ENCODE data around the gene ZNHIT2. TPM values are rescaled to one million over a fixed set of nuclear protein-coding genes. Genes with fewer than 3 reads are reported as not detected.

Gene ZNHIT2
- polyA plus RNA-seq, 1 experiment: 4.6 TPM

DNA sequence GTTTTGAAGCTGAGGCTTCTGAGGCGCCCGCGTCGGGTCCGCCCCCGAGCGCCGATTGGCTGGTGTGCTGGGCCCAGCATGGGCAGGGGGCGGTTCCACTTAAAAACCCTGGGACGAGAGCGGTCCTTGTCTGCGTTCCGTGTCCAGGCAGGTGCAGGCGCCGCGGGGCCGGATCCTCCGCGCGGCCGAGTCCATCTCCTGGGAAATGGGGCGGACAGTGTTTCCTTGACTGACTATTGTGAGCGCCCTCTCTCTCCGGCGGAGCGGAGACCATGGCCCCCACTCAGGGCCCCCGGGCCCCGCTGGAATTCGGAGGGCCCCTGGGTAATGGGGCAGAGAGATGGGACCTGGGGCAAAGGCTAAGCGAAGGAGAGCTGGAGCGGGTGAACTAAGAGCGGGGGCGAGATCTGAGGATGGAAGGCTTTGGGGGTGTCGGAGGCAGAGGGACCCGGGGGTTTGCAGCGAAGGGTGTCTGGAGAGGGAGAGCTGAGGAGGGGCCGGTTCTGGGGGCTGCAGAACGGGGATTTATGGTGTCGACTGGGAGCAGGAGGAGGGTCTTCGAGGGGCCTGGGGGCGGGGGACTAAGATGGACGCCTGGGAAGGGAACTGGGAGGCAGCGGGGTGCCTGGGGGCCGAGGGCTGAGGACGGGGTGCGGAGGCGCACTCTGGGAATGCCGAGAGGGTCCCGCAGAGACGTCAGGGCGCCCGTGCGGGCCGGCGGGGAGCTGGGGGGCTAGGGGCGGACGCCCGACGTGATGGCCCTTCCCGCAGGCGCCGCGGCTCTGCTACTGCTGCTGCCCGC lies 5.6 kb downstream of the ZNHIT2 start, which contains the start of gene TM7SF2:
Gene TM7SF2 (plus strand): TSS at position 129 of the 802 bp plus-strand sequence. CDS start 144 bp downstream, at position 273.
- TF ChIP-seq, protein P1, sequence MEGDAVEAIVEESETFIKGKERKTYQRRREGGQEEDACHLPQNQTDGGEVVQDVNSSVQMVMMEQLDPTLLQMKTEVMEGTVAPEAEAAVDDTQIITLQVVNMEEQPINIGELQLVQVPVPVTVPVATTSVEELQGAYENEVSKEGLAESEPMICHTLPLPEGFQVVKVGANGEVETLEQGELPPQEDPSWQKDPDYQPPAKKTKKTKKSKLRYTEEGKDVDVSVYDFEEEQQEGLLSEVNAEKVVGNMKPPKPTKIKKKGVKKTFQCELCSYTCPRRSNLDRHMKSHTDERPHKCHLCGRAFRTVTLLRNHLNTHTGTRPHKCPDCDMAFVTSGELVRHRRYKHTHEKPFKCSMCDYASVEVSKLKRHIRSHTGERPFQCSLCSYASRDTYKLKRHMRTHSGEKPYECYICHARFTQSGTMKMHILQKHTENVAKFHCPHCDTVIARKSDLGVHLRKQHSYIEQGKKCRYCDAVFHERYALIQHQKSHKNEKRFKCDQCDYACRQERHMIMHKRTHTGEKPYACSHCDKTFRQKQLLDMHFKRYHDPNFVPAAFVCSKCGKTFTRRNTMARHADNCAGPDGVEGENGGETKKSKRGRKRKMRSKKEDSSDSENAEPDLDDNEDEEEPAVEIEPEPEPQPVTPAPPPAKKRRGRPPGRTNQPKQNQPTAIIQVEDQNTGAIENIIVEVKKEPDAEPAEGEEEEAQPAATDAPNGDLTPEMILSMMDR (IDR thresholded peaks at IDR 0.05; ENCODE audit: insufficient read depth, low read depth, low read length): no peak
- DNase-seq (ENCODE audit: low read depth): peak; percentile 49
- ChIA-PET POLR2A (interaction anchor here (0.8 to 1.0 kb wide), 2 partner anchors 10 to 105 kb away, joined by 3 to 4 read pairs; partner anchors contain the start of genes FAU and MRPL49), CTCF (interaction anchor here (0.6 to 7.2 kb wide), 27 partner anchors 8 to 1297 kb away, joined by 3 to 152 read pairs (median 4); partner anchors contain the start of genes ARL2, CAPN1, FAU and MRPL49)
- H3K36me3 ChIP-seq (ENCODE audit: control insufficient read depth, insufficient read depth, low read length): peaks cover 10% of the 10 kb centered on the region; the same call in 1 of the 2 replicates
- H3K4me3 ChIP-seq (ENCODE audit: low read depth, low read length): peak within 1 kb of the TSS; percentile 44
- H3K27me3 ChIP-seq (ENCODE audit: control insufficient read depth, insufficient read depth, low read length): no peaks in the 10 kb centered on the region

DNA sequence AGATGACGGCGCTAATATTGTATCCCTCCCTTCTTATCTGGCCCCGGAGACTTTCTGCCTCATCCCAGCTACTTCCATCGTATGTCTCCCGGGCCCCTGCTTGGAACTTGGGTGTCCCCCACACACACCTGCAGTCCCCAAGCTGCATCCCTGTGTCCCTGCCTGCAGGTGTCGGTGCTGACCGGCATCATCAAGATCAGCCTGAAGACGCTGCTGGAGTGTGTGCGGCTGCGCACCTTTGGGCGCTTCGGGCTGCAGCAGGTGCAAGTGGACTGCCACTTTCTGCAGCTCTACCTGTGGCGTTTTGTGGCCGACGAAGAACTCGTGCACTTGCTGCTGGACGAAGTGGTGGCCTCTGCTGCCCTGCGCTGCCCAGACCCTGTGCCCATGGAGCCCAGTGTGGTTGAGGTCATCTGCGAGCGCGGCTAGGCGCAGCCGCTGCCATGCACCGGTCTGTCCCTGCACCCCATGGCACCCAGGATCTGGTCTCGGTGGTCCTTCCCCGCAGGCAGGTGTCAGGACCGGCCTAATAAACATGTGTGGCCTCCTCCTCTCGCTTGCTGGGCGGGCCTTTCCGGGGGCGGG lies 6.2 kb downstream of the ZNHIT2 start:
- CTCF ChIA-PET: interaction anchor here (0.6 to 7.2 kb wide), 33 partner anchors 7 to 1298 kb away, joined by 3 to 152 read pairs (median 4); partner anchors contain the start of genes ARL2, CAPN1, FAU and MEN1
- TF ChIP-seq, protein P1 (IDR thresholded peaks at IDR 0.05; ENCODE audit: insufficient read depth, low read depth, low read length): no peak
- DNase-seq (ENCODE audit: low read depth): no peak
- H3K27me3 ChIP-seq (ENCODE audit: control insufficient read depth, insufficient read depth, low read length): no peaks in the 10 kb centered on the region
- H3K36me3 ChIP-seq (ENCODE audit: control insufficient read depth, insufficient read depth, low read length): peaks cover 10% of the 10 kb centered on the region; the same call in 1 of the 2 replicates
- POLR2A ChIA-PET: interaction anchor here (0.8 to 1.0 kb wide), 2 partner anchors 11 to 106 kb away, joined by 3 to 4 read pairs; partner anchors contain the start of genes FAU and MRPL49
- H3K4me3 ChIP-seq (ENCODE audit: low read depth, low read length): no peak overlapping the region

DNA sequence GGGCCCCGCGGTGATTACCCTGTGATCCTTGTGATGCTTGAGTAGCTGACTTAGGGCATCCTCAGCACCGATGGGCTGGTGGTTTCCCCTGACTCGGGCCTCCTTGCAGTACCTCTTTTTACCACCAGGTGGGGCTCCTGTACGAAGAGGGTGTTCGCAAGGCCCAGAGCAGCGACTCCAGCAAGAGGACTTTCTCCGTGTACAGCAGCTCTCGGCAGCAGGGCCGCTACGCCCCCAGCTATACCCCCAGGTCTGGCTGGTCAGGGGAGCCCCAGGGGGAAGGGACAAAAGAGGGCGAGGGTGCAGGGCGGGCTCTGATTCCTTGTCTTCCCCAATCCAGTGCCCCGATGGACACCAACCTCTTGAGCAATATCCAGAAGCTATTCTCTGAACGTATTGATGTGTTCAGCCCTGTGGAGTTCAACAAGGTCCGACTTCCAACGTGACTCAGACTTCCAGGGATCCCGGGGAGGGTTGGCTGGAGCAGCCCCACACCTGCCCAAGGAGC lies 7.1 kb downstream of the ZNHIT2 start:
- POLR2A ChIA-PET: no interaction called here
- CTCF ChIA-PET: interaction anchor here (0.6 to 7.2 kb wide), 28 partner anchors 8 to 934 kb away, joined by 3 to 152 read pairs (median 4); partner anchors contain the start of genes ARL2, BATF2, CAPN1 and EHD1
- no peak for DNase-seq (ENCODE audit: low read depth)
- Histone ChIP-seq H3K36me3 (ENCODE audit: control insufficient read depth, insufficient read depth, low read length) (peaks cover 8% of the 10 kb centered on the region; the same call in 1 of the 2 replicates), H3K4me3 (ENCODE audit: low read depth, low read length) (no peak overlapping the region), H3K27me3 (ENCODE audit: control insufficient read depth, insufficient read depth, low read length) (no peaks in the 10 kb centered on the region)
- TF ChIP-seq, protein P1 (IDR thresholded peaks at IDR 0.05; ENCODE audit: insufficient read depth, low read depth, low read length): peak; percentile 99

- ChIA-PET POLR2A (no interaction called here), CTCF (interaction anchor here (0.6 to 7.2 kb wide), 23 partner anchors 7 to 299 kb away, joined by 3 to 152 read pairs (median 5); partner anchors contain the start of genes ARL2, BATF2, CAPN1 and EHD1)
- Histone ChIP-seq H3K36me3 (ENCODE audit: control insufficient read depth, insufficient read depth, low read length) (peaks cover 7% of the 10 kb centered on the region; the same call in 1 of the 2 replicates), H3K4me3 (ENCODE audit: low read depth, low read length) (no peak overlapping the region), H3K27me3 (ENCODE audit: control insufficient read depth, insufficient read depth, low read length) (no peaks in the 10 kb centered on the region)
- TF ChIP-seq, protein P1 (IDR thresholded peaks at IDR 0.05; ENCODE audit: insufficient read depth, low read depth, low read length): no peak
- no peak for DNase-seq (ENCODE audit: low read depth)
These were observed 8.0 kb downstream of the ZNHIT2 start for GRCh38 chr11:65109231-65110198.
